Activated B cell treated with CpG ODN at 0.5 μM for 24 hours (primary cell): ENCODE results near the gene GPNMB. TPM values are rescaled to one million over a fixed set of nuclear protein-coding genes. Genes with fewer than 3 reads are reported as not detected.
"Not testable (repeated sequence)": the region's sequence is repeated elsewhere in the genome, so short reads cannot be mapped to it uniquely, and the experiment has no call there.

Source experiments
- ATAC-seq: fragments of 200-7000 bp; cut with Tn5 transposase; one replicate; pipeline ENCODE4 v1.10.0; 2021; ENCODE audit warnings: low read depth, mild to moderate bottlenecking, moderate library complexity
- CTCF ChIA-PET: fragments of 350-600 bp; sonication (Branson Sonifier 250); formaldehyde crosslinking; loops from one replicate; lab custom pipeline; 2021; ENCODE audit warnings: antibody characterized with exemption; lab: Charles Lee
- POLR2A ChIA-PET: fragments of 350-600 bp; sonication (Branson Sonifier 250); formaldehyde crosslinking; loops from one replicate; lab custom pipeline; 2021; ENCODE audit warnings: antibody characterized with exemption; lab: Charles Lee
- DNase-seq: peaks from one replicate; pipeline ENCODE4 v3.0.0; 2022
- H3K27ac Mint-ChIP-seq: one replicate; pipeline ENCODE4 v1.8.0; 2020; ENCODE audit warnings: mixed read lengths
- H3K27me3 Mint-ChIP-seq: one replicate; pipeline ENCODE4 v1.8.0; 2021; ENCODE audit warnings: mixed read lengths
- H3K36me3 Mint-ChIP-seq: one replicate; pipeline ENCODE4 v1.8.0; 2021; ENCODE audit warnings: low read depth, mixed read lengths
- H3K4me1 Mint-ChIP-seq: one replicate; pipeline ENCODE4 v1.8.0; 2021; ENCODE audit warnings: mixed read lengths
- H3K4me3 Mint-ChIP-seq: one replicate; pipeline ENCODE4 v1.8.0; 2020; ENCODE audit warnings: mild to moderate bottlenecking, mixed read lengths
- H3K9me3 Mint-ChIP-seq: one replicate; pipeline ENCODE4 v1.8.0; 2020; ENCODE audit warnings: mixed read lengths
- intact Hi-C: fragments of 100-400 bp; cut with micrococcal nuclease; formaldehyde crosslinking; loops from one replicate; pipeline ENCODE4 v1.15.1; 2024
- total RNA-seq: library from RNA; stranded (reverse); gene quantifications from 2 replicates; pipeline ENCODE4 v1.2.3, GENCODE V29; 2022
- TF ChIP-seq, protein P1 (sequence below): fragments of 200-600 bp; IDR thresholded peaks from one replicate; pipeline ENCODE4 v1.8.0; 2022; ENCODE audit warnings: antibody characterized with exemption, mild to moderate bottlenecking

The GPNMB gene
- total RNA-seq, 1 donor from 2014 or later = 1.1 TPM

DNA sequence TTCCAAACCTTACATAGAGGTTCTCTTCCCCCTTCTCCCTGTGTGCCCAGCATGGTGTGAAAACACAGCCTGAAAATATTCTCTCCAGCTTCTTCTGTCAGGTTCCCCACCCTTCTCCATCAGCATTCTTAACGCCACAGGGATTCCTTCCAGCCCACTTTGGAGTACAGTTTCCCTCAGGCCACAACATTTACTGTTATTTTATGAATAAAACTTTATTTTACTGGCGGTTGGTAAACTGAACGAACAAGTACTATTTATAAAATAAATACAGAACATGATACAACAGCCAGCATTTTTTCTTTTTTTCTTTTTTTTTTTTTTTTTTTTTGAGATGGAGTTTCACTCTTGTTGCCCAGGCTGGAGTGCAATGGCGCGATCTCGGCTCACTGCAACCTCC is 31.6 kb upstream of the GPNMB start:
- ChIA-PET CTCF (no interaction called here), POLR2A (no interaction called here)
- Mint-ChIP-seq H3K4me1 (no peaks in the 10 kb centered on the region), H3K27ac (no peak overlapping the region), H3K36me3 (no peaks in the 10 kb centered on the region), H3K4me3 (no peak overlapping the region), H3K9me3 (no peaks in the 10 kb centered on the region), H3K27me3 (peaks cover 16% of the 10 kb centered on the region)
- TF ChIP-seq, protein P1, sequence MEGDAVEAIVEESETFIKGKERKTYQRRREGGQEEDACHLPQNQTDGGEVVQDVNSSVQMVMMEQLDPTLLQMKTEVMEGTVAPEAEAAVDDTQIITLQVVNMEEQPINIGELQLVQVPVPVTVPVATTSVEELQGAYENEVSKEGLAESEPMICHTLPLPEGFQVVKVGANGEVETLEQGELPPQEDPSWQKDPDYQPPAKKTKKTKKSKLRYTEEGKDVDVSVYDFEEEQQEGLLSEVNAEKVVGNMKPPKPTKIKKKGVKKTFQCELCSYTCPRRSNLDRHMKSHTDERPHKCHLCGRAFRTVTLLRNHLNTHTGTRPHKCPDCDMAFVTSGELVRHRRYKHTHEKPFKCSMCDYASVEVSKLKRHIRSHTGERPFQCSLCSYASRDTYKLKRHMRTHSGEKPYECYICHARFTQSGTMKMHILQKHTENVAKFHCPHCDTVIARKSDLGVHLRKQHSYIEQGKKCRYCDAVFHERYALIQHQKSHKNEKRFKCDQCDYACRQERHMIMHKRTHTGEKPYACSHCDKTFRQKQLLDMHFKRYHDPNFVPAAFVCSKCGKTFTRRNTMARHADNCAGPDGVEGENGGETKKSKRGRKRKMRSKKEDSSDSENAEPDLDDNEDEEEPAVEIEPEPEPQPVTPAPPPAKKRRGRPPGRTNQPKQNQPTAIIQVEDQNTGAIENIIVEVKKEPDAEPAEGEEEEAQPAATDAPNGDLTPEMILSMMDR = no peak
- intact Hi-C loops = no loop called here
- ATAC-seq (no peak), DNase-seq (no peak)

DNA sequence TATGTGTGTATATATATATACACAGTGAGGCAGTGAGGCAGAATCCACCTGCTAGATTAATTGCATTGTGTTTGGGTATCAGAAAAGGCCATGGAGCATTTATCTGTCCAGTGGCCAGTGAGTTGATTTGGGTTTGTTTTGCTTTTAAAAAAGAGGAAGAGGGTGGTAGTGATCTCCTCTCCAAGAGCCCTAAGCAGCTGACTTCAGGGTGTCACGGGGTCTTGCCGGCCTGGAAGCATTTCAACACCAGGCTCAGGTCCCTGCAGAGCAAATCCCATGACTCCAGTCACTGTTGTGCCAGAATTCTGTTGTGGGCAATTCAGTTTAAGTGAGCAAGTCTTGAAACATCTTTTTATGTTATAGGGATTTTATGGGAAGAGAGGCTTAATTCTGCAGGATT is 30.6 kb upstream of the GPNMB start:
- H3K9me3 Mint-ChIP-seq = no peaks in the 10 kb centered on the region
- TF ChIP-seq, protein P1 = no peak
- no peaks in the 10 kb centered on the region for H3K4me1 Mint-ChIP-seq
- ATAC-seq (no peak), DNase-seq (no peak)
- POLR2A ChIA-PET = no interaction called here
- intact Hi-C loops = no loop called here
- H3K36me3 Mint-ChIP-seq = no peaks in the 10 kb centered on the region
- H3K27ac Mint-ChIP-seq = no peak overlapping the region
- no peak overlapping the region for H3K4me3 Mint-ChIP-seq
- CTCF ChIA-PET = no interaction called here
- H3K27me3 Mint-ChIP-seq = peaks cover 16% of the 10 kb centered on the region

DNA sequence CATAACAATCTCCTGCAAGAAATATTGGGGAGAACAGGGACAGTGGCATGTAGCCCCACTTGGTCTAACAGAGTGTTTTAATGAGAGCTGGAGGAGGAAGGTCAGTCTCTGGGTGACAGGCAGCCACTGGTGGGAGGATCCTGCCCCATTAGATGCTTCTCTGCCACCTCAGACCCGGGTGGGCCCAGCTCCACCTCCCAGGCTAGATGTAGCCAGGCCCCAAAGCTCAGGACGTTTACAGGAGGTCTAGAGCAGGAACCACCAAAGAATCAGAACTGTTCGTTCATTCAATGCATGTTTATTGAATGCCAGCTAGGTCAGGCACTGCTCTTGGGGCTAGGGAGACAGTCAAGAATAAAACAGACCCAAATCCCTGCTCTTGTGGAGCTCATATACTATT is 28.4 kb upstream of the GPNMB start:
- H3K27ac Mint-ChIP-seq = no peak overlapping the region
- TF ChIP-seq, protein P1 = no peak
- DNase-seq = no peak
- no peaks in the 10 kb centered on the region for H3K4me1 Mint-ChIP-seq
- H3K9me3 Mint-ChIP-seq = no peaks in the 10 kb centered on the region
- no peak overlapping the region for H3K4me3 Mint-ChIP-seq
- POLR2A ChIA-PET = no interaction called here
- CTCF ChIA-PET = no interaction called here
- intact Hi-C loops = no loop called here
- peaks cover 8% of the 10 kb centered on the region for H3K27me3 Mint-ChIP-seq
- no peak for ATAC-seq
- no peaks in the 10 kb centered on the region for H3K36me3 Mint-ChIP-seq

DNA sequence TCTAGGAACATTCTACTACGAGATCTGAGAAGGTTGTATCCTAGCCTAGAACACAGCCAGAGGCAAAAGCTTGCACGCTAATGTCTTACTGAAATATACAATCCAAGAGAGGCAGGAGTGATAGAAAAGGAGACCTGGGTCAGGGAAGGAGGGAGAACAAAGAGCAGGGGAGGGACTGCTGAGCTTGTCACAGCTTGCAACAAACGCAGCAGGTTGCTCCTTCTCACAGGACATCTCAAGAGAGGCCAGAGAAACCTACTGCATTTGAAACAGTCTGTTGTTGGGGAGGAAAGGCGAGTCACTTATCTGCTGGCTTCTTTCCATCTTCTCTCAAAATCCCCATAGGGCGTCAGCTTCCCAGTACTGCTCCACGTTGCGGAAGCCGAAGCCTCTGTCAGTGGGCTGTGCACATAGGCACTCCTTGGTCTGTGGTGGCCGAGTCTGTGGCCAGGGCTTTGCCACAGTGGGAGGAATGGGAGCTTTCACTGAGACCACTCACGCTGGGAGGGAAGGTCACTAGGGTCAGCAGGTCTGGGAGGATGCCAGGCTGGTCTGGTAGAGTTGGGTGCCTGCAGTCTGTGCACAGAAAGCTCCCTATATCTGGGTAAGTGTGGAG is 25.8 kb upstream of the GPNMB start:
- H3K27me3 Mint-ChIP-seq = peaks cover 3% of the 10 kb centered on the region
- no peak overlapping the region for H3K27ac Mint-ChIP-seq
- DNase-seq (no peak), ATAC-seq (no peak)
- TF ChIP-seq, protein P1 = no peak
- POLR2A ChIA-PET = no interaction called here
- no peaks in the 10 kb centered on the region for H3K9me3 Mint-ChIP-seq
- peaks cover 2% of the 10 kb centered on the region for H3K4me1 Mint-ChIP-seq
- H3K4me3 Mint-ChIP-seq = no peak overlapping the region
- CTCF ChIA-PET = no interaction called here
- H3K36me3 Mint-ChIP-seq = no peaks in the 10 kb centered on the region
- intact Hi-C loops = no loop called here

DNA sequence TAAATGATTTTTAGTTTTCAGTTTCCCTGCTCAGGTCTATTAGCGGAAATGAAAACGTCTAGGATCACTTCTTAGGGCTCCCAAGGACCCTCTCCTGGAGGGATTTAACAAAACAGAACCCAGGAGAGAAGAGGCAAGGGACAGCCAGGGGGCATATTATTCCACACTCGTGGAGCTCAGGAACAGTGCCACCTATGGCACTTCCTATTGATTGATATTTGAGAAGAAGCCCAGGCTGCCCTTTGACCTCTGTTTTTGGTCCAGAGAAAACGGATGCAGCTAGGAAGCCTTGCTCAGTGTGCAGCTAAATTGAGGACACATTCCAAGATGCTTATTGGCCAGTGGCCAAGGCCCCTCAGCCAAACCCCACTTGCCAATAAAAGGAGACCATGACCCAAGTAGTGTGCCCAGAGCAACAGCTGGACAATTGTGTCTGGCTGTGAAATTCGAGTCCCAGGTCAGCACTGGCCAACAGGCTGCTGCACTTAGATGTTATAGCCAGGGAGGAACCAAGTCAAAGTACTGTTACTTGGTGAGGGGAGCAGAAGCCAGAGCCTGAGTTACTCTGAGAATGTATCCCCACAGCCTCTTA is 24.0 kb upstream of the GPNMB start:
- no peaks in the 10 kb centered on the region for H3K9me3 Mint-ChIP-seq
- CTCF ChIA-PET = no interaction called here

DNA sequence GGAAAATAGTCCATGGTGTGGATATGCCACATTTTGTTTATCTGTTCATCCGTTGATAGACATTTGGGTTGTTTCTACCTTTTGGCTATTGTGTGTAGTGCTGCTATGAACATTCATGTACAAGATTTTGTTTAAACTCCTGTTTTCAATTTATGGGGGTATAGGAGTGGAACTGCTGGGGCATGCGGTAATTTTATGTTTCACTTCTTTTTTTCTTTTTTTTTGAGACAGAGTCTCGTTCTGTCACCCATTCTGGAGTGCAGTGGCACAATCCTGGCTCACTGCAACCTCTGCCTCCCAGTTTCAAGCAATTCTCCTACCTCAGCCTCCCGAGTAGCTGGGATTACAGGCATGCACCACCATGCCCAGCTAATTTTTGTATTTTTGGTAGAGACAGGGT is 22.2 kb upstream of the GPNMB start:
- POLR2A ChIA-PET, H3K27ac Mint-ChIP-seq, CTCF ChIA-PET, DNase-seq, H3K36me3 Mint-ChIP-seq, H3K27me3 Mint-ChIP-seq, H3K4me1 Mint-ChIP-seq, H3K9me3 Mint-ChIP-seq, H3K4me3 Mint-ChIP-seq, ATAC-seq: not testable (repeated sequence)
- intact Hi-C loops = loop anchor here (1.0 kb wide), 1 partner anchor 12 kb away; no protein-coding TSS in a partner anchor

More for the DNA sequence above, 24.0 kb upstream of the GPNMB start:
- no peak overlapping the region for H3K4me3 Mint-ChIP-seq
- TF ChIP-seq, protein P1 = no peak
- ATAC-seq = no peak
- no peak overlapping the region for H3K27ac Mint-ChIP-seq
- H3K4me1 Mint-ChIP-seq = peaks cover 2% of the 10 kb centered on the region
- intact Hi-C loops = no loop called here
- no peaks in the 10 kb centered on the region for H3K36me3 Mint-ChIP-seq
- DNase-seq = no peak
- POLR2A ChIA-PET = no interaction called here
- peaks cover 3% of the 10 kb centered on the region for H3K27me3 Mint-ChIP-seq
